ENCODE results near the gene FMNL1. TPM values are rescaled to one million over a fixed set of nuclear protein-coding genes. Genes with fewer than 3 reads are reported as not detected.

The FMNL1 gene
- polyA plus RNA-seq, 3 donors, result 5.5 to 6.6 (median 5.7) TPM

GRCh38 chr17:45296833-45297124 is 75.1 kb downstream of the FMNL1 start:
- no peak for DNase-seq (ENCODE audit: low read depth in 3 of 3, low spot score in 2 of 3)

Other genes starting within 250 kb of the FMNL1 start
- gene DCAKD, start 170.3 kb upstream of the FMNL1 start, polyA plus RNA-seq (ENCODE audit: insufficient read length in 3 of 3), result 10 to 100 TPM; 41.7 to 52.5 (median 45.7) TPM
- gene NMT1, start 160.6 kb upstream of the FMNL1 start, polyA plus RNA-seq (ENCODE audit: insufficient read length in 3 of 3), result 10 to 100 TPM; 70.6 to 73.6 (median 71.0) TPM
- gene PLCD3, start 89.4 kb upstream of the FMNL1 start, polyA plus RNA-seq (ENCODE audit: insufficient read length in 3 of 3), result 10 to 100 TPM; 18.7 to 24.9 (median 23.0) TPM
- gene ACBD4, start 86.2 kb upstream of the FMNL1 start, polyA plus RNA-seq (ENCODE audit: insufficient read length in 3 of 3), result 10 to 100 TPM; 10.5 to 11.5 (median 10.8) TPM
- gene HEXIM1, start 73.4 kb upstream of the FMNL1 start, polyA plus RNA-seq (ENCODE audit: insufficient read length in 3 of 3), result 10 to 100 TPM; 36.5 to 37.4 (median 37.0) TPM
- gene HEXIM2, start 60.0 kb upstream of the FMNL1 start, polyA plus RNA-seq (ENCODE audit: insufficient read length in 3 of 3), result 10 to 100 TPM; 12.1 to 14.2 (median 12.7) TPM
- gene SPATA32, start 40.2 kb downstream of the FMNL1 start, polyA plus RNA-seq (ENCODE audit: insufficient read length in 3 of 3), result under 1 TPM in 2 of 3 donors, not detected in 1; 0.08 to 0.16 TPM
- gene MAP3K14, start 95.1 kb downstream of the FMNL1 start, polyA plus RNA-seq (ENCODE audit: insufficient read length in 3 of 3), result 1 to 10 TPM; 4.3 to 5.4 (median 4.9) TPM
- 10 to 100 TPM; 10.9 to 11.7 (median 11.2) TPM for gene ARHGAP27, start 211.0 kb downstream of the FMNL1 start, polyA plus RNA-seq (ENCODE audit: insufficient read length in 3 of 3)